SIG-M5 treated with dmso at 0.1 percent for 504 hours (cell line): Measurements from ENCODE around the gene TSR3.

Experiments
- DNase-seq: peaks from one replicate; lab custom pipeline; 2025; ENCODE audit not compliant: unreplicated experiment; lab: John Stamatoyannopoulos, UW

The TSR3 gene

GRCh38 chr16:1378087-1378803 lies 26.6 kb upstream of the TSR3 start:
- no peak for DNase-seq

DNA sequence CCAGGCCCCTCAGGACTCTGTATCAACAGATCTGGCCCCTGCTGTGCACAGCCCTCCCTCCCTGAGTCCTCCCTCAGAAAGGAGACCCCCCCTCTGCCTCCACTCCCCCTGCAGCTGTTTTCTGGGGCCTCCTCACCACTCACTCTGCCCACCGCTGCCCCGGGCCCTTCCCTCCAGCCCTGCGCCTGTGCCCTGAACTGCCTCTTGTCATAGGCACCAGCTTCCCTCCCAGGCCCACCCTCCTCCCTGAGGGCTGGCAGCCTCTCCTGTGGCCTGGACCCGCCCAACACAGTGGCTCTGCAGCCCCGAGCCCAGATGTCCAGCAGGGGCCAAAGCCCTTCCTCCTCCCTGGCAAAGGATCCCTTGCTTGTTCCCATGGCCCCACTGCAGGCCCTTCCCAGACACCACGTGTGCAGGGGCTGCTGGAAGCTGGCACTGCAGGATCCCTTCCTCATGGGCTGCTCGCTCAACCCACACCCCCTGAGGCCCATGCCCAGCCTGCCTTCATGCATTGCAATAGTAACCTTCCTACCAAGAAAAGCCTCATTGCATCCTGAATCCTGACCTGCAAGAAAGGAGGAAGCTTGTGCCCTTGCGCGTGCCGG lies 25.8 kb upstream of the TSR3 start:
- DNase-seq: no peak

DNA sequence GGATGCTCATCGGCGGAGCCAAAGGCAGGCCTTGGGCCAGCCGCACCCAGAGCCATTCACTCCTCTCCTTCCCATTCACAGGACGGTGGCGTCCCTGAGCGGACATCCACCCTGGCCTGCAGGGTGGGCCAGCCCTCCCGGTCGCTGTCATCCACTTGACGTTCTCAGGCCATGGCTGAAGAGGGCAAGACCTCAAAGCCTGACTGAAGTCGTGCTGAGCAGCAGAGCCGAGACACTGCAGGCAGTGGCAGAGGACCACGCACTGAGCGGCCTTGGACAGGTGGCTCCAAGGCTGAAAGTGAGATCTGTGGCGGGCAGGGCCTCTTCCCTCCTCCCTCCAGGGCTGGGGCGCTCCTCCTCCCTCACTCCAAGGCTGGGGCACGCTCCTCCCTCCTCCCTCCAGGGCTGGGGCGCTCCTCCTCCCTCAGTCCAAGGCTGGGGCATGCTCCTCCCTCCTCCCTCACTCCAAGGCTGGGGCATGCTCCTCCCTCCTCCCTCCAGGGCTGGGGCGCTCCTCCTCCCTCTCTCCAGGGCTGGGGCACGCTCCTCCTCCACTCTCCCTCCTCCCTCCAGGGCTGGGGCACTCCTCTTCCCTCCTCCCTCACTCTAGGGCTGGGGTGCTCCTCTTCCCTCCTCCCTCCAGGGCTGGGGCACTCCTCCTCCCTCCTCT lies 24.2 kb upstream of the TSR3 start:
- no peak for DNase-seq

- DNase-seq: no peak
These were observed 23.6 kb upstream of the TSR3 start for GRCh38 chr16:1375298-1375640.

GRCh38 chr16:1374418-1375297 lies 23.0 kb upstream of the TSR3 start:
- no peak for DNase-seq

DNA sequence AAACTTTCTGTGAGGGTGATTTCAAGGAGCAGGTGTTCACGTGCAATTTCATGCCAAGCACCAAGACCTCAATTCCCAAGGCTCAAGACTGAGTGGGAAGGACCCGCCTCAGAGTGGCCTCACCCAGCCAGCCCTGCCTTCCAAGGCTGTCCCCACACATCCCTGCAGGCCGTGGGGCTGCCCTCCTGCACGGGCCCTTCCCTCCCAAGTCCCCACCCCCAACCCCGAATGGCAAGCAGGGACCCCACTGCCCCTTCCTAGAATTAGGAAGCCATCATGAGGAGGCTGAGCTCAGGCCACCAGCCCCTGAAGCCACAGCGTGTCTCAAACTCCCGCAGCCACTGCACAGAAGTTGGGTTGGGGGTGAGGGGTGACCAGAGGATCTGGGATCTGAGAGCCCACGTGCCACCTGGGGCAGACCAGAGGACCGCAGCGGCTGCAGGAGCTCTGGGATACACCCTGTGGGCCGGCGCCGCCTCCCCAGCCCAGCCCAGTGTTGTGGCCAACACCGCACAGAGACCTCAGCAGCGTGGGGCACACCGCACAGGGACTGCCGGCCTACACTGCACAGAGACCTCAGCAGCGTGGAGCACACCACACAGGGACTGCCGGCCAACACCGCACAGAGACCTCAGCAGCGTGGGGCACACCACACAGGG lies 20.7 kb upstream of the TSR3 start:
- no peak for DNase-seq

DNA sequence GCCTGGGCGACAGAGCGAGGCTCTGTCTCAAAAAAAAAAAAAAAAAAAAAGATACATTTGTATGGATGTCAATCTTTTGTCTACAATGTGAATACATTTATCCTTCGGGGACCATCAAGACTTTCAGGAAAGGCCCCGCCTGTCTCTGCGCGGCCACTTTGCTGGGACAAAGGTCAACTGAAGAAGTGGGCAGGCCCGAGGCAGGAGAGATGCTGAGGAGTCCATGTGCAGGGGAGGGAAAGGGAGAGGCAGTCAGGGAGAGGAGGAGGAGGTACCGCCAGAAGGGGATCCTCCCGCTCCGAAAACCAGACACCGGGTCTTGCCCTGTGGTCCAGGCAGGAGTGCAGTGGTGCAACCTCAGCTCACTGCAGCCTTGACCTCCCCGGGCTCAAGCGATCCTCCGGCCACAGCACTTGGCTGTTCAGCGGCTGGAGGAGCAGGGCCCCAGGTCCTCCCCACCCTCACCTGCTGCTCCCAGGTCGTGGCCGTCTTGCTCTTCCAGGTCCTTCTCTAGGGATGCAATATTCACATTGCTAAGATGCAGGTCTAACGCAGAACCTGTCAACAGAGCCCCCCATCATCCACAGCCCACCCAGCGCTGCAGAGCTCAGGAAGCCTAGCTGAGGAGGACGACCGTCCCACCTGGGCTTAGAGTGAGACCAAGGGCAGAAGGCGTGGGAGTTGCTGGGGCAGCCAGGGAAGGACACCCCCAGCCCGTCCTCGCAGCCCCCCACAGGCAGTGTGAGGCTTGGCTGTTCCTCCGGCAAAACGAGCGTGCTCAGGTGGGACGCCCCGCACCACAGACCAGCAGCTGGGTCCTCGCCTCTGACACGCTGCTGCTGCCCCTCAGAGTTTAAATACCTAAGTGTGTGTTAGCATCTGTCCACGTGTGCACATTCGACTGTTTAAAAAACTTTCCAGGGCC lies 19.6 kb upstream of the TSR3 start:
- no peak for DNase-seq

GRCh38 chr16:1367486-1368174 lies 16.0 kb upstream of the TSR3 start:
- DNase-seq: no peak

DNA sequence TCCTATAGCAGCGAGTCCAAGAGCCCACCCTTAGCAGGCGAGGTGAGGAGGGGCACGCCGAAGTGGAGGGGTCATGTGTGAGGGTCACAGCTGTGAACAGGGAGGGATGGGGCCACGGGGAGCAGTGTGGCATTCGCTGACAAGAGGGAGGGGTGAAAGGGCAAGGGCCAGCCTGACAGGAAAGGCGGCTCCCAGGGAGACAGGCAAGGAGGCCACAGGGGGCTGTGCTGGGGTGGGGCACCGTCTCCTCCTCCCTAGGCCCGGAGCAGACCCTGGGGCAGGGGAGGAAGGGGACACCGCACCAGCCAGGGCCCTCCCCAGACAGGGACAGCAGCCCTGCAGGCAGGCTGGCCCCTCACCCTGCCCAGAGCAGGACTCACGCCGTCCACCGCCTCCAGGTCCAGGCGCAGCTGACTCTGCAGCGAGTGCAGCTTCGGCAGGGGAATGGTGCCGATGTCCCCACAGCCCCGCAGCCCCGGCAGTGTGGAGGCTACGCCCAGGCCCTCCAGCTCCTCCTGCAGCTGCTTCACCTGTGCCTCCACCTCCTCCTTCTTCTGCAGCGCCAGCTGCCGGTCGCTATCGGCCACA lies 15.1 kb upstream of the TSR3 start:
- DNase-seq: no peak

DNA sequence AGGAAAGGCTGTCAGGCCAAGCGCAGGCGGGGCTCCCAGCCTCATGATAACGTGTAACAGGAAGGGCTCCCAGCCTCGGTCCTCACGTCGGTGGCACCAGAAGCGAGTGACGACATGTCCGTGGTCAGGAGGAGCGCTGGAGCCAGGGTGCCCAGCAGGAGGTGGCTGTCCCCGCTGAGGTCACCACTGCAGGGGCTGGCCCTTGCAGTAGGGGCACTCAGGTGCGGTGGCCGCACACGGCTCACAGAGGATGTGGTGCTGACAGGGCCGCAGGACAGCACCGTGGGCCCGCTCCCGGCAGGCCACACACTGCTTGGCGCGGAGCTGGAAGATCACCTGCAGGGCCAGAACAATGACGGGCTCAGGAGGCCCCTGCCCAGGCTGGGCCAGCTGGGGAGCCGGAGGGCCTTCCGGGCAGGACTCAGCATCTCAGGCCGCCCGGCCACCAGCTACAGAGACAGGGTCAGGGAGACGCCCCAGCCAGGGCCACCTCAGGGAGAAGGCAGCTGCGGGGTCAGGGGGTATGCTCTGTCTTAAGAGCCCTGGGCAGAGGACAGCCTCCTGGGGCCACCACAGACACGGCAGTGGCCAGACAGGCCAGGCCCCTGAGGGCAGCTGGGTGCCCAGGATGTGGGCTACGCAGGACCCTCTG lies 14.5 kb upstream of the TSR3 start:
- no peak for DNase-seq

GRCh38 chr16:1364510-1364909 lies 12.8 kb upstream of the TSR3 start:
- no peak for DNase-seq

- DNase-seq: peak; percentile 39
These were observed 11.9 kb upstream of the TSR3 start for GRCh38 chr16:1363501-1364041.

DNA sequence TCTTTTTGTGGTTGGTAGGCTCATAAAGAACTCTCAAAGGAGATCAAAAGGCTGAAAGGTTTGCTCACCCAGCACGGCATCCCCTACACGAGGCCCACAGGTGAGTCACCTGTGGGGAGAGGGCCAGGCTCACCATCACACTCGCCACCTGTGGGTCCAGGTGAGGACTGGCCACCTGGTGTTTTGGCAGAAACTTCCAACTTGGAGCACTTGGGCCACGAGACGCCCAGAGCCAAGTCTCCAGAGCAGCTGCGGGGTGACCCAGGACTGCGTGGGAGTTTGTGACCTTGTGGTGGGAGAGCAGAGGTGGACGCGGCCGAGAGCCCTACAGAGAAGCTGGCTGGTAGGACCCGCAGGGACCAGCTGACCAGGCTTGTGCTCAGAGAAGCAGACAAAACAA lies 11.1 kb upstream of the TSR3 start:
- DNase-seq: no peak

DNA sequence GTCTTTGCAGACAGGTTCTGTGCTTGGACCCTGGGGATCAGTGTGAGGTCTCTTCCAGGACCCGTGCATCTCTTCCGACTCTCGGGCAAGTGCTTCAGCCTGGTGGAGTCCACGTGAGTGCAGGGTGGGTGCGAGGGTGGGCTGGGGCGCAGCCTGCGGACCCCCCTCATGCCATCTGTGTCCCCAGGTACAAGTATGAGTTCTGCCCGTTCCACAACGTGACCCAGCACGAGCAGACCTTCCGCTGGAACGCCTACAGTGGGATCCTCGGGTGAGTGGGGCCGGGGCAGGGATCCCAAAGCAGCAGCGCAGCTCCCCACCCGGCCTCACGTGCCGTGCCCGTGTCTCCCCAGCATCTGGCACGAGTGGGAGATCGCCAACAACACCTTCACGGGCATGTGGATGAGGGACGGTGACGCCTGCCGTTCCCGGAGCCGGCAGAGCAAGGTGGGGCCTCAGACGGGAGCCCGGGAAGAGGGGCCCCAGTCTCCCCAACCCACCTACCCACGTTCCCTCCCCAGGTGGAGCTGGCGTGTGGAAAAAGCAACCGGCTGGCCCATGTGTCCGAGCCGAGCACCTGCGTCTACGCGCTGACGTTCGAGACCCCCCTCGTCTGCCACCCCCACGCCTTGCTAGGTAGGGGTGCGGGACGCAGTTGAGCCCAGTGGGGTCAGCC lies 10.1 kb upstream of the TSR3 start:
- DNase-seq: no peak

GRCh38 chr16:1357906-1358566 lies 6.4 kb upstream of the TSR3 start:
- DNase-seq: no peak

DNA sequence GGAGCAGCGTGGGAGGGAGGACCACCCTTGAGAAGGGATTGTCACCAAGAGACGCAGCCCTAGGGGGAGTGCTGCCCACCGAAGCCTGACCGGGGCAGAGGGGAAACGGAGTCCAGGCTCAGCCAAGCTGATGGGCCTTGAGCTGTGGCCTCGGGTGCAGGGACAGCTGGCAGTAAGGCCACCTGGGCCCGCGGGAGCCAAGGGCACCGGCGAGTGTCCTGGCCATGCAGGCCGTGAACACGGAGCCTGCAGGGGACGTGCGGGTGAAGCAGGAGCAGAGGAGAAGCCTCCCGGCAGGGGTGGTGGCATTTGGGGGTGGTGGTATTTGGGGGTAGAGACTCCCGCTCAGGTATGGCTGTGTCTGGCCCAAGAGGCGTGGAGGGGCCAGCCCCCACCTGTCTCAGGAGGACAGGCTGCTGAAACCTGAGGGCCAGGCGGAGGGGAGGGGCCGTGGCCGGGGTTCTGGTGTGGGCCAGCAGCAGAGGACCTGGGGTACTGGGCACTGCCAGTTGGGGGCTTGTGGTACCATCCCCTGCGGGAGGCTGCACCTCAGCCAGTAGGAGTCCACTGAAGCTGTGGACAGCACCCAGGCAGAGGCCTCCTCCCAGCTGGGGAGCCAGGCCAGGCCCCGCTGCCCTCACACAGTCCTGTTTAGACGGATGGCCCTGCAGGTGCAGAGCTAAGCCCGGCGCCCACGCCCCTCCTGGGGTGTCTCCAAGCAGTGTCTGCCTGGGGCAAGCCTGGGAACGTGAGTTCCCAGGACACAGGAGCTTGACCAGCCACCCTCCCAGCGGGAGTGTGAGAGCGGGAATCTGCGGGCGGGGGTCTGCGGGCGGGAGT lies 4.6 kb upstream of the TSR3 start:
- DNase-seq: no peak
